ENCODE results near the gene SOD1.
"Not testable (repeated sequence)": the region's sequence is repeated elsewhere in the genome, so short reads cannot be mapped to it uniquely, and the experiment has no call there.

SOD1 gene

DNA sequence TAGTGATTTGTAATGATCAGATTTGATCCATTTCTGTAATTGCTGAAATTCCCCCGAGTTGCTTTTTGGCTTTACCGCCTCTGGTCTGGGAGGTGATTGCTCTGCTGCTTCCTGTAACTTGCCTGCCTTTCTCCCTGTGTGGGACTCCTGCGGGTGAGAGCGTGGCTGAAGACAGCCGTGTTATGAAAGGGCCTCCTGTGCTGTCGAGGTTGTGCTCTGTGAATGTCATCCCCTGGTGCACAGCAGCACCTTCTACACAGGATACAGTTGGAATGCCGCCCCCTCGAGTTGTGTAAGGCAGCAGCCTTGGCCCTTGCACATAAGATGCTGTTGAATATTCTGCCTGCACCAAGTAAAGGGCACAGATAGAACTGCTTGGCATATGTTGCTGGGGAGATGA lies 5.9 kb downstream of the SOD1 start:
- no peak for TF ChIP-seq CTCF (IDR thresholded peaks at IDR 0.05; ENCODE audit: control insufficient read depth, extremely low read depth, insufficient read depth)
- DNase-seq (ENCODE audit: low read depth), result no peak
- no peak overlapping the region for H3K4me3 ChIP-seq (ENCODE audit: low read depth, low read length)

- not testable (repeated sequence) for DNase-seq (ENCODE audit: low read depth); H3K4me3 ChIP-seq (ENCODE audit: low read depth, low read length)
These were observed 6.4 kb downstream of the SOD1 start for GRCh38 chr21:31665869-31666268.

DNA sequence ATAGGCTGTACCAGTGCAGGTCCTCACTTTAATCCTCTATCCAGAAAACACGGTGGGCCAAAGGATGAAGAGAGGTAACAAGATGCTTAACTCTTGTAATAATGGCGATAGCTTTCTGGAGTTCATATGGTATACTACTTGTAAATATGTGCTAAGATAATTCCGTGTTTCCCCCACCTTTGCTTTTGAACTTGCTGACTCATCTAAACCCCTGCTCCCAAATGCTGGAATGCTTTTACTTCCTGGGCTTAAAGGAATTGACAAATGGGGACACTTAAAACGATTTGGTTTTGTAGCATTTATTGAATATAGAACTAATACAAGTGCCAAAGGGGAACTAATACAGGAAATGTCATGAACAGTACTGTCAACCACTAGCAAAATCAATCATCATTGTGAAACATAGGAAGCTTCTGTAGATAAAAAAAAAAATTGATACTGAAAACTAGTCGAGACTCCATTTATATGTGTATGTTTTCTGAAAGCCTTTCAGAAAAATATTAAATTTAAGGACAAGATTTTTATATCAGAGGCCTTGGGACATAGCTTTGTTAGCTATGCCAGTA lies 7.0 kb downstream of the SOD1 start:
- no peak for TF ChIP-seq CTCF (IDR thresholded peaks at IDR 0.05; ENCODE audit: control insufficient read depth, extremely low read depth, insufficient read depth)
- H3K4me3 ChIP-seq (ENCODE audit: low read depth, low read length), result no peak overlapping the region
- DNase-seq (ENCODE audit: low read depth), result no peak

DNA sequence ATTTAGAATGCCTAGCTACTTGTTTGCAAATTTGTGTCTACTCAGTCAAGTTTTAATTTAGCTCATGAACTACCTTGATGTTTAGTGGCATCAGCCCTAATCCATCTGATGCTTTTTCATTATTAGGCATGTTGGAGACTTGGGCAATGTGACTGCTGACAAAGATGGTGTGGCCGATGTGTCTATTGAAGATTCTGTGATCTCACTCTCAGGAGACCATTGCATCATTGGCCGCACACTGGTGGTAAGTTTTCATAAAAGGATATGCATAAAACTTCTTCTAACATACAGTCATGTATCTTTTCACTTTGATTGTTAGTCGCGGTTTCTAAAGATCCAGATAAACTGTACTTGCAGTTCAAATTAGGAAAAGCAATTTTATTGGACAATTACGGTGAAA lies 7.6 kb downstream of the SOD1 start:
- no peak for DNase-seq (ENCODE audit: low read depth)
- TF ChIP-seq CTCF (IDR thresholded peaks at IDR 0.05; ENCODE audit: control insufficient read depth, extremely low read depth, insufficient read depth), result no peak
- H3K4me3 ChIP-seq (ENCODE audit: low read depth, low read length), result no peak overlapping the region

DNA sequence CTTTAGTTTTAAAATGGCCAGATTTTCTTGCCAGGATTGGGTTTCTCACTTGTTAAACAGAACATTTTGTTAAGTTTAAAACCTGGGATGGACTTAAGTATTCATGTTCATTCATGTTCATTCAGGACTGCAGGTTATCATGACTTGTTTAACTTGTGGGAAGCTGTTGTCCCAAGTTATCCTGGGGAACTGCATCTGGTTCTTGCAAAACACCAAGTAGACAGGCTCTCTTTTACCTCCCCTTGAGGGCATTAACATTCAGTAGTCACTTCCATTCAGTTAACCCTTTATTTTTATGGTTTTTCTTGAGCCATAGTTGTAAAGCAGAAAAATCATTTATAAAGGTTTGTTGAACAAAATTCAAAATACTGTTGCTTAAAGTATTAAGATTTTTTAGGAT lies 8.1 kb downstream of the SOD1 start:
- no peak overlapping the region for H3K4me3 ChIP-seq (ENCODE audit: low read depth, low read length)
- DNase-seq (ENCODE audit: low read depth), result no peak
- TF ChIP-seq CTCF (IDR thresholded peaks at IDR 0.05; ENCODE audit: control insufficient read depth, extremely low read depth, insufficient read depth), result no peak

DNA sequence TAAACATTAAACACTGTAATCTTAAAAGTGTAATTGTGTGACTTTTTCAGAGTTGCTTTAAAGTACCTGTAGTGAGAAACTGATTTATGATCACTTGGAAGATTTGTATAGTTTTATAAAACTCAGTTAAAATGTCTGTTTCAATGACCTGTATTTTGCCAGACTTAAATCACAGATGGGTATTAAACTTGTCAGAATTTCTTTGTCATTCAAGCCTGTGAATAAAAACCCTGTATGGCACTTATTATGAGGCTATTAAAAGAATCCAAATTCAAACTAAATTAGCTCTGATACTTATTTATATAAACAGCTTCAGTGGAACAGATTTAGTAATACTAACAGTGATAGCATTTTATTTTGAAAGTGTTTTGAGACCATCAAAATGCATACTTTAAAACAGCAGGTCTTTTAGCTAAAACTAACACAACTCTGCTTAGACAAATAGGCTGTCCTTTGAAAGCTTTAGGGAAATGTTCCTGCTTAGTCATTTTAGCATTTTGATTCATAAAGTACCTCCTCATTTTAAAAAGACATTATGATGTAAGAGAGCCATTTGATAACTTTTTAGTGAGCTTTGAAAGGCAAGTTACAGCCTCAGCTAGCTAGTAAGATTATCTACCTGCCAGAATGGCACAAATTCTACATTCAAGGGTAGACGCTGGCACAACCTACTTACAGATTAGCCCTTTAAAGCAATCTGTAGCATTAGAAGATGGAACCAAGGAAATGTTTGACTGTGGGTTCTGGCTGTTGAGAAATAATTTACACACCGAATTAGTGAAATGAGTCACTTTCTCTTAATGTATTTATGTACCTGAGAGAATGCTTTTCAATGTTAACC lies 9.4 kb downstream of the SOD1 start:
- H3K4me3 ChIP-seq (ENCODE audit: low read depth, low read length), result no peak overlapping the region
- DNase-seq (ENCODE audit: low read depth), result no peak
- TF ChIP-seq CTCF (IDR thresholded peaks at IDR 0.05; ENCODE audit: control insufficient read depth, extremely low read depth, insufficient read depth), result no peak

GRCh38 chr21:31670070-31670469 lies 10.6 kb downstream of the SOD1 start:
- TF ChIP-seq CTCF (IDR thresholded peaks at IDR 0.05; ENCODE audit: control insufficient read depth, extremely low read depth, insufficient read depth), result no peak
- no peak for DNase-seq (ENCODE audit: low read depth)
- no peak overlapping the region for H3K4me3 ChIP-seq (ENCODE audit: low read depth, low read length)

Data from LNCaP clone FGC (cell line).